CD4-positive, alpha-beta T cell treated with Interleukin-17A for 4 hours (primary cell): ENCODE data around the gene SLC13A4.
"Not testable (repeated sequence)": the region's sequence is repeated elsewhere in the genome, so short reads cannot be mapped to it uniquely, and the experiment has no call there.

ENCODE experiments used
- DNase-seq: peaks from one replicate; pipeline ENCODE4 v3.0.0-alpha.2; 2020; ENCODE audit warnings: mixed read lengths

SLC13A4 gene

DNA sequence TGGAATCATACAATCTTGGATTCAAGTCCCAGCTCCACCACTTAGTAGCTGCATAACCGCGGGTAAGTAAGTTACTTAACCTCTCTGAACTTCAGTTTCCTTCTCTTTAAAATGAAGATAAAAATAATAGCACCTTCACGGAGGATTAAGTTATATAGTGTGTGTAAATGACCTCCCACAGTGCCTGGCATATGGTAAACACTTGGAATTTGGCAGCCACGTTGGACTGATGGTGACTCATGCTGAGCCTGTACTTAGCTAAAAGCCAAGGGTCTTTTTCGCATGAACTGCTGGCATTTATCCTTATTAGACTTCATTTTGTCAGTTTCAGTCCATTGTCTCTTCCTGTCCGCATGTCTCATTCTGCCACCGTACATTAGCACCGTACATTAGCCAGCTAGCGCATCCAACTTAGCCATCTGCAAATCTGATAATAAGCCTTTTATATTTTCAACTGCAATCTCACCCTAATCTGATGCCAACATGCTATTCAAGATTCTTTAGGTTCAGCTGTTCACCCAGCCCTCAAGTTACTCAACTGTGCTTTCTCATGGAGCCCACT, 11.2 kb downstream of the SLC13A4 start:
- DNase-seq = no peak

DNA sequence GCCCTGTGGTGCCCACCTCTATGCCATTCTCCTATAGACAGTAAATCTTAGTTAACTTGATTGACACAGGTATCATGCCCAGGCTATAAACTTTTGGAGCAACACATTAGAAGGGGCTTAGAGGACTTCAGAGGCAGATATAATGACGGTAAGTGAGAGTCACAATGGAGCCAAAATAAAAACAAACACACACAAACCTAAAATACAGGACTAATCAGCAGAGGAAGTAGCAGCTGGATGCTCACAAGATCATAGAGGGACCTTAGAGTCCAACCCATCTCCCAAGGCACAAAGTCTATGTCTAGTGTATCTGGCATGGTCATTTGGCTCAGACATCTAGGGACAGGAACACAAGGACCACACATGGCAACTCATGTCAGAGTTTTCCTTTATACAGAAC, 12.3 kb downstream of the SLC13A4 start:
- no peak for DNase-seq

DNA sequence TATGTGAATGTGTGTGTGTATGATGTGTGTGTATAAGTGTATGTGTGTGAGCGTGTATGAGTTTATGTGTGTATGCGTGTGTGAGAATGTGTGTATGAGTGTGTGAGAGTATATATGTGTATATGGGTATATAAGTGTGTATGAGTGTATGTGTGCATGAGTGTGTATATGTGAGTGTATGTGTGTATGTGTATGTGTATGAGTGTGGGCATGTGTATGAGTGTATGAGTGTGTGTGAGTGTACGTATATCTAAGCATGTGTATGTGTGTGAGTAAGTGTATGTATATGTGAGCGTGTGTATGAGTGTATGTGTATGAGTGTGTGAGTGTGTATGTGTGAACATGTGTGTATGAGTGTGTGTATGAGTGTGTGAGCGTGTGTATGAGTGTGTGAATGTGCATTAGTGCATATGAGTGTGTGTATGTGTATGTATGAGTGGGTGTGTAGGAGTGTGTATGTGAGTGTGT, 12.9 kb downstream of the SLC13A4 start:
- no peak for DNase-seq

GRCh38 chr7:135714534-135715009, 13.4 kb downstream of the SLC13A4 start:
- no peak for DNase-seq

DNA sequence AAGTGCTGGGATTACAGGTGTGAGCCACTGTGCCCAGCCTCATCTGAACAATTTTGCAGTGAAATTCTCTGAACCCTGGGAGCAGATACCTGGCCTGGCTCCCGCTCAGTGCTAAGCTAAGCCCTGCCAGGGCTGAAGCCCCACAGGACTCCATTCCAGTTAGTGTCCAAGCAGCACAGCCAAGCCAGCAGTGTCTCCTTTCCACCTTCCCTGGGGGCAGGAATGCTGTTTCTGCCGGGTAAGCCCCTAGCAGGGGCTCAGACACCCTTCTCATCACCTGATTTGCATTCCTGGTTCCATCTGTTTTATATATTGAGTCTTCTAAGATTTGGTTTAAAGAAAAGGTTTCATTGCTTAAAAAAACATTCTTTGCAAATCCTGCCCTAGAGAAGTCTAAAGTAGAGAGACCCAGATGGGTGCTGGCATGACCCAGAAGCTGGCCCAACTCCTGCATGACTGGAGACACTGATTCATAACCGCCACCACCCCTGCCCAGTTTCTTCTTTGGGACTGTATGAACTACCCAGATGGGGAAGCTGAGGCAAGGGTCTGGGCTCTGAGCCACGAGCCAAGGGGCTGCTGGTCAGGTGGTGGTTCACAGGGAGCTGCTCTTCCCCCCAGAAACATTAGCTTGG, 14.0 kb downstream of the SLC13A4 start:
- DNase-seq = no peak

- DNase-seq = no peak
Measured at GRCh38 chr7:135712796-135713195, 15.2 kb downstream of the SLC13A4 start.

GRCh38 chr7:135712182-135712782, 15.7 kb downstream of the SLC13A4 start:
- DNase-seq = no peak

- no peak for DNase-seq
Measured at GRCh38 chr7:135711139-135711469, 16.9 kb downstream of the SLC13A4 start.

GRCh38 chr7:135710417-135711138, 17.4 kb downstream of the SLC13A4 start:
- peak; percentile 16 for DNase-seq

DNA sequence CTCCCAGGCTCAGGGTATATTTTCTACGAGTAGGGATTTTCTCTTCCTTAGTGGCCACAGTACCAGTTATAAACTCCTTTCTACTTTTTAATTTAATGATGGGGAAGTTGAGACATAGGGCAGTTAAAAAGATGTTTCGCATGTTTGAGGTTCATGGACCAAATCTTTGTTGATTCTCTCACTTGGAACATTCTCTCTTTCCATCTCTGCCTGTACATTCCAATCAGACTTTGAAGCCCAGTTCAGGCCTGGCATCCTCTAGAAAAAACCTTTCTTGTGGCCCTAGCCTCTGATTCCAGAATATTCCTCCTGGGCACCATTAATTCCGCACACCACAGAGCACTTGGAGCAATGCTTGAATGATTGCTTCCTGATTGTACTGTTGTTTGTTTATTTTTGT, 18.5 kb downstream of the SLC13A4 start:
- no peak for DNase-seq

GRCh38 chr7:135708041-135708440, 19.9 kb downstream of the SLC13A4 start:
- DNase-seq = no peak

DNA sequence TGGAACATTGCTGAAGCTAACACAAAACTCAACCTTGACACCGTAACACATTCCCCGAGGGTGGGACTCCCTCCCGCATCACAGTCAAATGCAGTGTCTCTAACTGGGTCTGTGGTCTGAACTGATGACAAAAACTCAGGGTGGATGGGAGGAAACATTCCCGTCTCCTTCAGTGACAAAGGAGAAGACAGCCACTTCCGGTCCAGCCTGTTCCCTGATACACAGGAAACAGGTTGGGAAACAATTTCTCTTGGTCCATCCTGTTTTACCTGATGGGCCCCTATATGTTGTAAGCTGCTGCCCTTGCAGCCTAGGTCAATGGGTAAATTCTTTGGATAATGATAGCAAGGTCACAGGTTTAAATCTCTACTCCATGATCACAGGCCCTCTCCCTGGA, 20.4 kb downstream of the SLC13A4 start:
- no peak for DNase-seq

- DNase-seq = no peak
Measured at GRCh38 chr7:135706858-135707569, 21.0 kb downstream of the SLC13A4 start.

DNA sequence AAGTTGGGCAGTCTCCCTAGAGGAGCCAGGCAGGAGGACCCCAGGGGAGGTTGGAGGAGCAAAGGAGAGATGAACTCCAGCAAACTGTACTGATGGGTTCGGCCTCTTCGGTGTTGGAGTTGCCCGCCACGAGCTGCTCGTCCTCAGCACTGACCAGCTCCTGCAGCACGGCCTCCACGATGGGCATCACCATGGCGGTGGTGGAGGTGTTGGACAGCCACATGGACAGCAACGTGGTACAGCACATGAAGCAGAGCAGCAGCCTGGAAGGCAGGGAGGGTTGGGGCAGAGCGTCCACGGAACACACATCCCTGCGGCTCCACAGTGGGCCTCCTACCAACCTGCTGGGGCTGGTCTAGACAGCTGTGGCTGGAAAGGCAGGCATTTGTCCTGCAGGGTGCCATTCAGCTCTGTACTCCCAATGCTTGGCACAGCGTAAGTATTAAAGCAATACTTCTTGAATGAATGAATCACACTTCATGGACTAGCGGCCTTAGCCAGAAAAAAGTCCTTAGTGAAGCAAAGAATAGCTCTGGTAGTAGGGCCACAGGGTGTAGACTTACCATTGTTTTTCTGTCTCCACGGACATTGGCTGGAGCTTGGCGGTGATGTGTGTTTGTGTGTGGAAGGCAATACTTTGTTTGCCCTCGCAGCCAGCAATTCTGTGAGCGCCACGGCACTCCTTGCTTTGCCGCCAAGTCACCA, 21.8 kb downstream of the SLC13A4 start:
- DNase-seq = no peak

GRCh38 chr7:135704698-135705097, 23.3 kb downstream of the SLC13A4 start:
- no peak for DNase-seq

GRCh38 chr7:135704074-135704473, 23.9 kb downstream of the SLC13A4 start:
- peak; percentile 5 for DNase-seq

GRCh38 chr7:135697276-135698049, 30.5 kb downstream of the SLC13A4 start:
- DNase-seq = no peak

GRCh38 chr7:135693558-135693957, 34.4 kb downstream of the SLC13A4 start:
- no peak for DNase-seq

DNA sequence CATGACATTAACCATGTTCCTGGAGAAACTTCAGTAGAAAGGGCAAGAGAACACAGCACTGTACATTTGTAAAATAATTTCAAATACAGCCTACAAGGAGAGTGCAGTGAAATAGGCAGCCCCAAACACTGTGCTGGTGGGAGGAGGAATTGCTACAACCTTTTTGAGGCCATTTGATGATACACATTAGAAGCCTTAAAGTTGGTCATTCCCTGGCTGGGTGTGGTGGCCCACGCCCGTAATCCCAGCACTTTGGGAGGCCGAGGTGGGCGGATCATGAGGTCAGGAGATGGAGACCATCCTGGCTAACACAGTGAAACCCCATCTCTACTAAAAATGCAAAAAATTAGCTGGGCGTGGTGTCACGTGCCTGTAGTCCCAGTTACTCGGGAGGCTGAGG, 35.4 kb downstream of the SLC13A4 start:
- not testable (repeated sequence) for DNase-seq

DNA sequence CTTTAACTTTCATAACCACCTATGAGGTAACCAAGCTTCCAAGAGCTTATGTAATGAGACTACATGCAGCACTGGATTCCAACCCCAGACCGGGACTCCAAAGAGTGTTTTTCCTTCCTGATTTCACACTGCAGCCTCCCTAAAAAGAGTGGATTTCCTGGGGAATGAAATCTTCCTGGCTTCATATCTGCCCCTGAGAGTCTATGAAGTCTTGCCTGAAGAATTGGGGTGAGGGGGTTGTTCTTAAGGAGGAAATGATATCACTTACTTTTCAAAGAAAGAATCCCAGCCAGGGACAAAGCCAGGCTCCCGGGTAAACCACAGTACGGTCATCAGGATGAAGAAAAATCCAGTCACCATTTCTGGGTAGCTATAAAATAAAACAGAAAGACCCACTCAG, 35.9 kb downstream of the SLC13A4 start:
- no peak for DNase-seq

DNA sequence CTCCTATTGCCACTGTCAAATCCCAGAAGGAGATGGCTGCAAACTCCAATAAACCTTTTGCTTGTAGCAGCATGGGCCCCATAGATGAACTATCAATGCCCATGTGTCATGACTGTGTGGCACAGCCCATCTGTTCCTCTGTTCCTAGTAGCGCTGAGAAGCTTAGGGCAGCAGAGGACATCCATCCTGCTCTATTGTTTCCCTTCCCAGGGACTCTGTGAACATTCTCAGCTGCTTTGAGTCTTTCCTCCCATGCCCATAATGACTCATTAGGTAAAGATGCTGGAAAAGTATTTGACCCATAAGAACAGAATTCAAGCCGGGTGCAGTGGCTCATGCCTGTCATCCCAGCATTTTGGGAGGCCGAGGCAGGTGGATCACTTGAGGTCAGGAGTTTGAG, 37.4 kb downstream of the SLC13A4 start:
- DNase-seq = no peak

DNA sequence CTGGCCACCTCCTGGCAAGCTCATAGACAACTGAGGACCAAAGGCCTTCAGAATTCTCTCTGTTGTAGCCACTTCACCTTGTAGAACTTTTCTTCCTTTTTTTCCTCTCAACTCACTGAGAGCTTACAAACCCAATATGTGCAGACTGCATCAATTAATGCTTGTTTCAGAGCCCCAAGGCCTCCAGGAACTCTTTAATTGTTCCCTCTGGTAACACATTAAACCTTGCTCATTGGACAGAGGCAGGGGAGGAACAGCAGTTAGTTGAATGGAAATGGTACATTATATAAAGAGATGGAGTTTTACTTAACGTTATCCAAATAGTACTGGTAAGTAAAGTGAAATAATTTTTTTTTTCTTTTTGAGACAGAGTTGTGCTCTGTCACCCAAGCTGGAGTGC, 40.5 kb downstream of the SLC13A4 start:
- no peak for DNase-seq
